A204.1 (cell line): ENCODE results near the gene CDC42BPG.

Experiments
- FAIRE-seq: peaks from 2 replicates; lab custom pipeline; 2012; peaks lifted over from hg19 to GRCh38; lab: Jason Lieb, UNC

The CDC42BPG gene

GRCh38 chr11:64864473-64865285, 20.2 kb upstream of the CDC42BPG start:
- no peak for FAIRE-seq

- FAIRE-seq = no peak
Observed at GRCh38 chr11:64864135-64864472, 19.7 kb upstream of the CDC42BPG start.

- no peak for FAIRE-seq
Observed at GRCh38 chr11:64863391-64864060, 19.1 kb upstream of the CDC42BPG start.

- FAIRE-seq = no peak
Observed at GRCh38 chr11:64862987-64863390, 18.5 kb upstream of the CDC42BPG start.

- FAIRE-seq = no peak
Observed at GRCh38 chr11:64861227-64861975, 16.9 kb upstream of the CDC42BPG start.

GRCh38 chr11:64859542-64860414, 15.3 kb upstream of the CDC42BPG start:
- no peak for FAIRE-seq

- FAIRE-seq = no peak
Observed at GRCh38 chr11:64858467-64859263, 14.2 kb upstream of the CDC42BPG start.

GRCh38 chr11:64857485-64857884, 13.0 kb upstream of the CDC42BPG start:
- FAIRE-seq = no peak

- no peak for FAIRE-seq
Observed at GRCh38 chr11:64856382-64857227, 12.2 kb upstream of the CDC42BPG start.

- FAIRE-seq = no peak
Observed at GRCh38 chr11:64855596-64856304, 11.3 kb upstream of the CDC42BPG start.

GRCh38 chr11:64854534-64855502, 10.4 kb upstream of the CDC42BPG start:
- FAIRE-seq = no peak

- no peak for FAIRE-seq
Observed at GRCh38 chr11:64854157-64854533, 9.7 kb upstream of the CDC42BPG start.

- no peak for FAIRE-seq
Observed at GRCh38 chr11:64853709-64854108, 9.3 kb upstream of the CDC42BPG start.

GRCh38 chr11:64852804-64853509, 8.5 kb upstream of the CDC42BPG start:
- no peak for FAIRE-seq

GRCh38 chr11:64851831-64852351, 7.4 kb upstream of the CDC42BPG start:
- no peak for FAIRE-seq

GRCh38 chr11:64850979-64851567, 6.6 kb upstream of the CDC42BPG start:
- FAIRE-seq = no peak
